ENCODE data around the gene PKDCC.

DNA sequence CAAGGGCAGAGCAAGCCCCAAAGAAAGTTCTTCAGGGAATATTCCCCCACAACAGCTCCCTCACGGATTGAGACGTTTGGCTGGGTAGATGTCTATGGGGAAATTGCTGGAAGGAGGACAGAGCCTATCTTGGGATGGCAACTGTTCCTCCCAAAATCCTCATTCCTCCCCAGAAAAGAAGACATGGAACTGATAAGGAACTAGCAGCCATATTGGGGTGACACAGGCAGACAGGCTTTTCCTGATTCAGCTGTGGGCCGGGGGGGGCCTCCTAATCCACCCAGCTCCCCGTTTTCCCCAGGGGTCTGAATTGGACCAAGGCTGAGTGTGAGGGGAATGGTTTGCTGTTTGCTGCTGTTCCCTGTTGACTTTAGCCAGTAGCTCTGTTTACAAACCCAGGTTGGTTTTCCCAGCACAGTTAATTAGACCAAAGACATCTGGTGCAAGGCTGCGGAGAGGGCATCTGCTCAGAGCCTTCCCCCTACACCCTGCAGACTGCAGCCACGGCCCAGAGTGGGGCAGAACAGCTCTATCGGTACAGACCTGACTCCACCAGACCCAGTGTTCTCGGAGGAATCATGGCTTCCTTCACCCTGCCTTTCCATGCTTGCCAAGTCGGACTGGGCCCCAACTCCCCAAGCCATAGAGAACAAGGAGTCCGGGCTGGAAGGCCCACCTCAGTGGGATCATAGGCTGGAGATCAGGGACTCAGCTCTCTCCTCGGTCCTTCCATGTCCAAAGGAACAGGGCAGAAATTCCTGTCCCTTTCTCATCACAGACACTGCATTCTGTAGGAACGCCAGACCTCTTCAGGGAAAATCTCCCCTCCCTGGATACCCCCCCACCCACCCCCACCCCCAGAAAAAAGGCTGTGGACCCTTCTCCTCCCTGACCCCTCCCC lies 1.7 kb upstream of the PKDCC start:
- TF ChIP-seq, protein P1, sequence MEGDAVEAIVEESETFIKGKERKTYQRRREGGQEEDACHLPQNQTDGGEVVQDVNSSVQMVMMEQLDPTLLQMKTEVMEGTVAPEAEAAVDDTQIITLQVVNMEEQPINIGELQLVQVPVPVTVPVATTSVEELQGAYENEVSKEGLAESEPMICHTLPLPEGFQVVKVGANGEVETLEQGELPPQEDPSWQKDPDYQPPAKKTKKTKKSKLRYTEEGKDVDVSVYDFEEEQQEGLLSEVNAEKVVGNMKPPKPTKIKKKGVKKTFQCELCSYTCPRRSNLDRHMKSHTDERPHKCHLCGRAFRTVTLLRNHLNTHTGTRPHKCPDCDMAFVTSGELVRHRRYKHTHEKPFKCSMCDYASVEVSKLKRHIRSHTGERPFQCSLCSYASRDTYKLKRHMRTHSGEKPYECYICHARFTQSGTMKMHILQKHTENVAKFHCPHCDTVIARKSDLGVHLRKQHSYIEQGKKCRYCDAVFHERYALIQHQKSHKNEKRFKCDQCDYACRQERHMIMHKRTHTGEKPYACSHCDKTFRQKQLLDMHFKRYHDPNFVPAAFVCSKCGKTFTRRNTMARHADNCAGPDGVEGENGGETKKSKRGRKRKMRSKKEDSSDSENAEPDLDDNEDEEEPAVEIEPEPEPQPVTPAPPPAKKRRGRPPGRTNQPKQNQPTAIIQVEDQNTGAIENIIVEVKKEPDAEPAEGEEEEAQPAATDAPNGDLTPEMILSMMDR (IDR thresholded peaks at IDR 0.05) = no peak
- peak in 1 of 3 donors; percentile 16 for TF ChIP-seq POLR2A (IDR thresholded peaks at IDR 0.05)

All from body of pancreas (tissue), 4 donors.